Motor neuron (in vitro differentiated cells): ENCODE data around the gene FBH1. TPM values are rescaled to one million over a fixed set of nuclear protein-coding genes. Genes with fewer than 3 reads are reported as not detected.

ENCODE experiments used
- ATAC-seq, 8 experiments: fragments of 200-7000 bp; cut with Tn5 transposase; replicated peaks in 6 of 8; 2 replicates each; pipeline ENCODE4 v1.8.0; 2021; ENCODE audit warnings: mild to moderate bottlenecking in 8 of 8, moderate library complexity in 8 of 8
- H3K27ac ChIP-seq, 2 donors: fragments of 250-450 bp; sonication (Bioruptor Pico); 2 replicates each; pipeline ENCODE4 v1.9.0; 2021; ENCODE audit warnings: antibody characterized with exemption in 2 of 2, mild to moderate bottlenecking in 2 of 2, moderate library complexity in 1 of 2
- H3K4me1 ChIP-seq, 2 donors: fragments of 250-450 bp; sonication (Bioruptor Pico); replicated peaks in 1 of 2; 2 replicates each; pipeline ENCODE4 v1.6.1; 2021; ENCODE audit warnings: antibody characterized with exemption in 2 of 2, mild to moderate bottlenecking in 2 of 2, moderate library complexity in 1 of 2
- H3K4me3 ChIP-seq, 5 donors: fragments of 250-450 bp; sonication (Bioruptor Pico); 2 replicates each; pipeline ENCODE4 v1.9.0; 2021; ENCODE audit warnings: antibody characterized with exemption in 5 of 5, mild to moderate bottlenecking in 5 of 5, moderate library complexity in 4 of 5
- WGBS, 10 experiments: fragments of 450-650 bp; shearing (Covaris generic); methylation state at CpG; one replicate each; pipeline ENCODE4 v1.0.0; 2022; 5-methylcytosine and 5-hydroxymethylcytosine counted together
- in situ Hi-C, 9 experiments: fragments of 400-800 bp; cut with MboI; loops; one replicate each; pipeline ENCODE4 v1.15.0; 2021; ENCODE audit warnings: low sequenced_read_pairs in 9 of 9, low pct_unique_long_range_greater_than_20kb in 2 of 9; ENCODE audit not compliant: unreplicated experiment in 9 of 9
- total RNA-seq, 8 experiments: library from RNA; unstranded; fragments of 300-600 nt; gene quantifications; 2 replicates each; pipeline versions ENCODE4 v1.2.3 to v1.2.4, GENCODE V29; 2022

The FBH1 gene
- total RNA-seq, 8 experiments from 2014 or later: 20.3 to 118 (median 42.3) TPM

DNA sequence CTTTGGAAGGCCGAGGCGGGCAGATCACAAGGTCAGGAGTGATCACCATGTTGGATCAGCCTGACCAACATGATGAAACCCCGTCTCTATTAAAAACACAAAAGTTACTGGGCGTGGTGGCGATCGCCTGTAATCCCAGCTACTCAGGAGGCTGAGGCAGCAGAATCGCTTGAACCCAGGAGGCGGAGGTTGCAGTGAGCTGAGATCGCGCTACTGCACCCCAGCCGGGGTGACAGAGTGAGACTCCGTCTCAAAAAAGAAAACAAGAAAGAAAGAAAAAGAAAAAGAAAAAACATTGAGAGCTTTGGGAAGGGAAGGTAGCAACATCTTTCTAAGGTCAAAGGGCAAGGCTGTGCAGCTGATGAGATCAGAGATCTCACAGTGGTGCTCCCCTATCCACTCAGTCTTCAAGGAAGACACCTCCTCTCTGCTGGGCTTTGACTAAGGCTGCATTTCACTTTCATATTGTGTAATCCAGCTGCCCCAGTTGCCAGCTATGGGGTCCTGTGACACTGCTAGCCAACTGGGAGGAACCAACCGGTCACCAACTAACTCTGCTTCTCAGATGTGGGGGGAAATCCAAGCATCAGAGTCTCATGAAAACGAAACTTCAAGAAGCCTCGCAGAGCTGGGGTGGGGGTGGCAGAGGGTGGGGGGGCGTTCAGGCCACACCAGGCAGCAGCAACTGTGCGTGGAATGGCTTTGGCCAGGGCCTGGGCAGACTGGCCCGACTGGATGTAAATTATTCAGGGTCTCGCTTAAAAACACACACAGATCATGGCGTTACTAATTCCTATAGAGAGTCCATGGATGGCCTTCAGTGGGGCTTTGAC lies 85.8 kb downstream of the FBH1 start:
- no peak overlapping the region for H3K27ac ChIP-seq
- H3K4me3 ChIP-seq: no peak overlapping the region
- peaks cover 2 to 4% of the 10 kb centered on the region in 2 donors for H3K4me1 ChIP-seq
- peak in 1 of 8 experiments; percentile 4 for ATAC-seq
- WGBS, 10 experiments: 77 to 100% (median 87%) methylated on average over 4 to 10 of the region's 20 CpGs; no CpG with 5 or more reads in 2 of the 10 experiments
- in situ Hi-C loops: no loop called here

DNA sequence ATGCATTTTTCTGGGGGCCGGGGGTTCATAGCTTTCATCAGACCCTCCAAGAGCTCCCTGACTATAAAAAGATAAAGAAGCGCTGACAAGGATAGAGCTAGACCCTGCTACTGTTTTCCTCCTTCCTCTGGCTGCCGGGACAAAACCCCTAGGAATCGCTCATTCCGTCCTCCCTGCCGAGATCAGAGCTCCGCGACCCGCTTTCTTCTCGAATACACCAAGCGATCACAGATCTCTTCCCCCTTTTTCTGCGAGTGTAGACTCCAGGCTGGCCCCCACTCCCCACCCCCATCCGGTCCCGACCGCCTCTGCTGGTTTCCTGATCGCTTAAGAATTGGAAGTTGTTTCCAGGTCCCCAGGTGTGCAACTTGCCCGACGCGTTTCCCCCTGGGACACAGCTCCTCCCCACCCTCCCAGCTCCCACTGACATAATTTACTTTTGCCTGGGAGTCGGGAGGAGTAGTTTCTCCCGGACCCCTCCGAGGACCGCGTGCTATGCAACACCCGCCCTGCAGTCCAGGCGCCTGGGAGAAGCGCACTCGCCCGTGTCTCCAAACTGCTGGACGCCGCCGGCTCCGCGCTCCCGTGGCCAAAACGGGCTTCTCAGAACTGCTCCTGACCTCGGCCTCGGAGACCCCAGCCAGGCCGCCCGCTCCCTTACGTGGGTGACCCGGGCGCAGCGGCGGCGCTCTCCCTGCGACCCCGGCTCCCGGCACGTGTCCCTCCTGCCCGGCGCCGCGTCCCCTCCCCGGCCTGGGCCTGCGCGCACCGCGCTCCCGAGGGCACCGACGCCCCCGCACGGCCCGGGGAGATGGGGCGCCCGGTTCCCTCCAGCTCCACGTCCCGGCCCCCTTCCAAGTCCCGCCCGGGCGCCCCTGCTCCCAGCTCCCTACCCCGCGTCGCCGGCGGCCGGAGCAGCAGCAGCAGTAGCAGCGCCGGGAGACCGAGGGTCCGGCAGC lies 86.7 kb downstream of the FBH1 start:
- 0 to 43% (median 10%) methylated on average over 1 to 16 of the region's 82 CpGs; no CpG with 5 or more reads in 2 of the 10 experiments for WGBS, 10 experiments
- peaks cover 2 to 4% of the 10 kb centered on the region in 2 donors for H3K4me1 ChIP-seq
- H3K27ac ChIP-seq: no peak overlapping the region
- ATAC-seq: peak in 7 of 8 experiments; percentile 38 to 58 (median 47)
- peak overlapping the region; percentile 31 to 57 (median 42) for H3K4me3 ChIP-seq
- in situ Hi-C loops: no loop called here

DNA sequence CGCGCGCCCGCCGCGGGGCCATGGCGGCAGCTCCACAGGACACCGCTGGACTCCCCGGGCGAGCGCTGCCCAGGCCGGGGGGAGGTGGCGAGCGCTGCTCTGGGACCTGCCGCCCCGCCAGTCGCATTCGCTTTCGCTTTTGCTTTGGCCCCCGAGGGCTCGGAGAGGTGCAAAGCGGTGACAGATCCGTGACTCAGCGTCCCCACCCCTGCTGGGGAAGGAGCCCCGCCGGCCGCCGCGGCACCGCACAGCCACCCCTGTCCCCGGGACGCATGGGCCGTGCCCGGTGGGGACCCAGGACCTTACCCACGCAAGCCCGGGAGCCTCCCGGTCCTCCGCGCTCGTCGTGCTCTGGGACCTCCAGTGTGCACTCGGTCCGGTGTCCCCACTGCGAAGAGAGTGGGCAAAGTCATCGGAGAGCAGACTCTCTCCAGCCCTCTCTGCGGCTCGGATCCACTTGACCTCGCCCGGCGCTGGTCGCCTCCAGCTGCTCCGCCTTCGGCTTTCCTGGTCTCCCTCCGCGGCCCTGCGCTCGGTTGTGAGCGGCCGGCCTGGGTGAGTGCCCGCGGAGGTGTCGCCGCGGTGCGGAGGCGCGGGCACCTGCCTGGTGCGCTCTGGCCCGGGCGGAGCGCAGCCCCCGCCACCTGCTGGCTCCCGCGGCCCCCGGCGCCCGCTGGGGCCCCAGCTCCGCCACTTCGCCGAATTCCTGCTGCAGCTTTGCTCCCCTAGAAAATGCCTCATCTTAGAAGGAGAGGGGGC lies 87.6 kb downstream of the FBH1 start, which contains the start of gene IL15RA:
Gene IL15RA, minus strand, starts transcription at position 73 of the 759 bp plus-strand sequence. Its CDS starts 51 bp downstream, at position 22.
- peak; percentile 78 to 85 (median 82) for ATAC-seq
- WGBS, 10 experiments: 0 to 1% methylated on average over 2 to 27 of the region's 80 CpGs; no CpG with 5 or more reads in 8 of the 10 experiments
- H3K27ac ChIP-seq: no peak within 1 kb of the TSS

DNA sequence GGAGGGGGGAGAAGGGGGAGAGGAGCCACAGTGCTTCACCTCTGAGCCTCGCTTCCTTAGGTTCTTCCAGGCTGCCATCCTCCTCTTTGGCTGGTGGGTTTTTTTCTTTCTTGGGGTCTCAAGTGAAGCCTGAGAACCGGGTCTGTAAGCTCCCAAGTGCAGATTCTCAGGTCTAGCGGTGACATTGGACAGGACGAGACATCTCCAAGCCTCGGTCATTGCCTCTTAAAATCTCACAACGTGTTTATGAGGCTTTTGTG lies 88.1 kb downstream of the FBH1 start:
- no peak for ATAC-seq
- Histone ChIP-seq H3K4me3 (peak overlapping the region; percentile 31 to 57 (median 42)), H3K27ac (no peak overlapping the region), H3K4me1 (peaks cover 2 to 4% of the 10 kb centered on the region in 2 donors)
- WGBS, 10 experiments: 0 to 80% (median 3%) methylated on average over 1 to 5 of the region's 6 CpGs; no CpG with 5 or more reads in 3 of the 10 experiments
- in situ Hi-C loops: no loop called here

More for the DNA sequence above, 87.6 kb downstream of the FBH1 start, which contains the start of gene IL15RA:
- Histone ChIP-seq H3K4me1 (peaks cover 2 to 4% of the 10 kb centered on the region in 2 donors), H3K4me3 (peak within 1 kb of the TSS; percentile 31 to 57 (median 42))
- in situ Hi-C loops: no loop called here

DNA sequence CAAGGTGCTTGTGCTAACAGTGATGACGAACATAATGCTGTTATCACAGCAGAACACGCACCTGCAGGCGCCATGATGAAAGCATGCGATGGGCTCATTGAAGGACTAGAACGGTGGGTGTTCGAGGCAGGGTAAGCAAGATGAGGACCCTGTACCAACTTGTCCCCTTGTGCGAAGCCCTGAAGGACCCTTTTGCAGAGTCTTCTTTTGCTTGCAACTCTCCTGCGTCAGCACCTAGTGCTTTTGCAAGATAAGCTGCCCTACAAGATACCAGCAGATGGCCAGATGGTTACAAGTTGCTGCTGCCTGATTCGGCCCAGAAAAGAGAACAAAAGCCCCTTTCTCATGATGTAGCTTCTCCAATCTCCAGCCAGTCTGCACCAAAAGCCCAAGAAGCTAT lies 91.5 kb downstream of the FBH1 start:
- no peak for ATAC-seq
- no peak overlapping the region for H3K27ac ChIP-seq
- peaks cover 4 to 5% of the 10 kb centered on the region in 2 donors for H3K4me1 ChIP-seq
- no peak overlapping the region for H3K4me3 ChIP-seq
- 48 to 86% (median 79%) methylated on average over 2 to 8 of the region's 9 CpGs; no CpG with 5 or more reads in 3 of the 10 experiments for WGBS, 10 experiments
- in situ Hi-C loops: no loop called here

DNA sequence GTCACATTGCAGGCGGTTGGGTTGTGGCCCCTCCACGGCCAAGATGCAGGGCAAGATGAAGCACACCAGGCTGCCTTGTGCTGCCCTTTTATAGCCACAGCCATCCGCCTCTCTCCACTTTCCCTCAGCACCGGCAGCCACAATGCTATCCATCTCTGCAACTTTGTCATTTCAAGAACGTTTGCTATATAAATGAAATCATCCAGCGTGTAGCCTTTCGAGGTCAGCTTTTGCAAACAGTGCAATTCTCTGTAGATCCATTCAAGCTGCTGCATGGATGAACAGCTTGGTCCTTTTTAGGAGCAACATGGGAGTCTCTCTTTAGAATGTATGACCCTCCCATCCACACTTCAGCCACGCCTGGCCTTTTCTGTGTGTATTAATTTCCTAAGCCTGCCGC lies 93.7 kb downstream of the FBH1 start:
- Histone ChIP-seq H3K4me1 (peaks cover 0 to 2% of the 10 kb centered on the region in 2 donors), H3K27ac (no peak overlapping the region), H3K4me3 (no peak overlapping the region)
- in situ Hi-C loops: no loop called here
- peak in 2 of 8 experiments; percentile 56 to 77 for ATAC-seq
- 48 to 100% (median 68%) methylated on average over 1 to 9 of the region's 9 CpGs; no CpG with 5 or more reads in 3 of the 10 experiments for WGBS, 10 experiments

DNA sequence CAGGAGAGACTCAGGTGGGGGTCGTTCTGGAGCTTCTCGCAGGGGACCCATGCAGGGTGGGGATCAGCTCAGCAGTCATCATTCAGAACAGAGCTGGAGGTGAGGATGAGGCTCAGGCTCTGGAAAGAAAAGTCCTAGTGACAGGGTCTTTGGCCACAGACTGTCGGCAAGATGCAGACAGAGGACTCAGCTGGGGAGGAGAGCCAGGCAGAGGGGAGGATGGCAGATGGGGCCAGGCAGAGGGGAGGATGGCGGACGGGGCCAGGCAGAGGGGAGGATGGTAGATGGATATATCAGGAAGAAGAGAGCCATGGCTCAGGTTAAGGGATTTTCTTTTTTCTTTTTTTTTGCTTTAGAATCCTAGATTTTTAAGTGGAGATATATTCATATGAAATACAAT lies 95.0 kb downstream of the FBH1 start:
- Histone ChIP-seq H3K4me1 (peaks cover 0 to 2% of the 10 kb centered on the region in 2 donors), H3K4me3 (no peak overlapping the region), H3K27ac (no peak overlapping the region)
- in situ Hi-C loops: no loop called here
- no peak for ATAC-seq
- 0 to 94% (median 0%) methylated on average over 1 to 3 of the region's 5 CpGs; no CpG with 5 or more reads in 7 of the 10 experiments for WGBS, 10 experiments

Other genes starting within 250 kb of the FBH1 start
- gene ASB13, start 223.6 kb upstream of the FBH1 start, total RNA-seq: 10 to 100 TPM in 5 of 8 experiments, 1 to 10 TPM in 3; 7.2 to 22.3 (median 10.8) TPM
- gene TASOR2, start 205.4 kb upstream of the FBH1 start, total RNA-seq: 10 to 100 TPM; 30.4 to 89.4 (median 49.4) TPM
- 100 to 1,000 TPM; 192 to 361 (median 253) TPM for gene GDI2, start 76.8 kb upstream of the FBH1 start, total RNA-seq
- gene ANKRD16, start 350 bp upstream of the FBH1 start, total RNA-seq: 10 to 100 TPM in 1 of 8 experiments, 1 to 10 TPM in 7; 3.6 to 11.4 (median 6.4) TPM
- gene IL15RA, start 87.3 kb downstream of the FBH1 start, total RNA-seq: 10 to 100 TPM in 1 of 8 experiments, 1 to 10 TPM in 1, under 1 TPM in 3, not detected in 3; 0.38 to 29.9 (median 0.64) TPM
- gene IL2RA, start 172.1 kb downstream of the FBH1 start, total RNA-seq: under 1 TPM in 3 of 8 experiments, not detected in 5; 0.09 to 0.66 (median 0.15) TPM
- gene RBM17, start 198.8 kb downstream of the FBH1 start, total RNA-seq: 100 to 1,000 TPM in 2 of 8 experiments, 10 to 100 TPM in 6; 29.2 to 128 (median 50.7) TPM